Measurements from ENCODE around the gene SYT17. TPM values are rescaled to one million over a fixed set of nuclear protein-coding genes. Genes with fewer than 3 reads are reported as not detected.

The SYT17 gene
- total RNA-seq, 1 experiment from 2014 or later = 4.2 TPM

DNA sequence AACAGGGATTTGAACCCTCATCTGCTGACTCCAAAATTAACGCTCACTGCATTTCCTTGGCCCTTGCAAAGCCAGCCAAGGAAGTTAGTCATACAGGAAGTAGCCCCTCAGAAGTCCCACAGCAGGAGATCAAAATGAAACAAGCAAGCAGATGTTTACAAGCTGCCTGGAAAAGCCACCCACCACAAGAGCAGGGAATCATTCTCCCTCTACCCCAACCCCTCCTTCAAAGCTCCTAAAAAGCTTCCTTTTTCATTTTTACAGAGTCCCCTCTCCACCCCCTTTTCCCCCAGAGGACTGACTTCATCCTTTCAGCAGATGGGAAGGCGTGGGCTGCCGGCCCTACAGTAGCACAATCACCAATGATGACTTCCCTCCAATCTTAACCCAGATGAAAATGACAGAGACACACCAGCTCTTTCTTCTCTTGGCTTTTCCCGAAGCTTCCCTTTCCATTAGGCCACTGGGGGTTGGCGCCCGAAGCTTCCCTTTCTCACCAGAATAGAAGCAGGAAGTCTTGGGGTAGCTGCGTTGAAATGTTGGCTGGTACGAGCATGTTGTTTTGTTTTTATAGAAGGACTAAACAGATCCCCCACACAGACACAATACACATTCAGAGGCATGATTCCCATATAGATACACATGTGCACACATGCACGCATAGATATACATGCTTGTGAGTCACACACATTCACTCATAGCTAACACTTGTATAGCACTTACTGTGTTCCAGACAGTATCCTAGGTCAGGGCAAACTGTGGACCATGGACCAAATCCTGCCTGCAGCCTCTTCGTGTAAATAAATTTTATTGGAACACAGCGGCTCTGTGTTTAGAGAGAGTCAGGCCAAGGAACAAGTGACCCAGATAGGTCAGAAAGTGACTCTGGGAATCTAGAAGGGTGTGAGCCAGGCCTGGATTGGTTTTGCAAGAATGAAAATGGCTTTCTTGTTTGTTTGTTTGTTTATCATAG lies 36.9 kb upstream of the SYT17 start:
- DNase-seq = no peak
- Mint-ChIP-seq H3K27me3 (ENCODE audit: insufficient read depth, unreplicated experiment) (no peaks in the 10 kb centered on the region), H3K27ac (ENCODE audit: unreplicated experiment) (no peak overlapping the region), H3K36me3 (ENCODE audit: insufficient read depth, unreplicated experiment) (no peaks in the 10 kb centered on the region), H3K4me3 (ENCODE audit: unreplicated experiment) (no peak overlapping the region), H3K9me3 (ENCODE audit: unreplicated experiment) (no peaks in the 10 kb centered on the region), H3K4me1 (ENCODE audit: low read depth, unreplicated experiment) (peaks cover 8% of the 10 kb centered on the region)
- no TSS peak for BruUV-seq (replicated peaks)
- POLR2A ChIA-PET = no interaction called here
- no peaks in the 10 kb centered on the region for H3K27me3 ChIP-seq (replicated peaks; ENCODE audit: control insufficient read depth, insufficient read depth, low read length)
- no peak for TF ChIP-seq CTCF (IDR thresholded peaks at IDR 0.05; ENCODE audit: insufficient read depth in 1 of 2, low read depth in 1 of 2, low read length in 1 of 2, severe bottlenecking in 1 of 2, unreplicated experiment in 1 of 2)
- H3K4me1 ChIP-seq = peaks cover 10% of the 10 kb centered on the region
- no peaks in the 10 kb centered on the region for H3K36me3 ChIP-seq (ENCODE audit: control insufficient read depth, insufficient read depth, low read length)
- CTCF ChIA-PET = no interaction called here
- H3K4me3 ChIP-seq (ENCODE audit: low read depth, low read length) = no peak overlapping the region
- no peaks in the 10 kb centered on the region; the same call in 1 of the 2 replicates for H3K9me3 ChIP-seq
- intact Hi-C loops (cut with micrococcal nuclease; ENCODE audit: unreplicated experiment) = no loop called here

GRCh38 chr16:19131825-19132218 lies 36.2 kb upstream of the SYT17 start:
- no peak for TF ChIP-seq CTCF (IDR thresholded peaks at IDR 0.05; ENCODE audit: insufficient read depth in 1 of 2, low read depth in 1 of 2, low read length in 1 of 2, severe bottlenecking in 1 of 2, unreplicated experiment in 1 of 2)
- no TSS peak for BruUV-seq (replicated peaks)
- no peaks in the 10 kb centered on the region for H3K27me3 Mint-ChIP-seq (ENCODE audit: insufficient read depth, unreplicated experiment)
- H3K4me1 Mint-ChIP-seq (ENCODE audit: low read depth, unreplicated experiment) = peaks cover 11% of the 10 kb centered on the region
- H3K9me3 ChIP-seq = no peaks in the 10 kb centered on the region
- H3K27me3 ChIP-seq (replicated peaks; ENCODE audit: control insufficient read depth, insufficient read depth, low read length) = no peaks in the 10 kb centered on the region
- no peak overlapping the region for H3K4me3 Mint-ChIP-seq (ENCODE audit: unreplicated experiment)
- intact Hi-C loops (cut with micrococcal nuclease; ENCODE audit: unreplicated experiment) = no loop called here
- CTCF ChIA-PET = no interaction called here
- POLR2A ChIA-PET = no interaction called here
- H3K36me3 ChIP-seq (ENCODE audit: control insufficient read depth, insufficient read depth, low read length) = no peaks in the 10 kb centered on the region
- H3K9me3 Mint-ChIP-seq (ENCODE audit: unreplicated experiment) = no peaks in the 10 kb centered on the region
- DNase-seq = no peak
- no peaks in the 10 kb centered on the region for H3K36me3 Mint-ChIP-seq (ENCODE audit: insufficient read depth, unreplicated experiment)
- no peak overlapping the region for H3K4me3 ChIP-seq (ENCODE audit: low read depth, low read length)
- peaks cover 16% of the 10 kb centered on the region for H3K4me1 ChIP-seq
- no peak overlapping the region for H3K27ac Mint-ChIP-seq (ENCODE audit: unreplicated experiment)

GRCh38 chr16:19132255-19132654 lies 35.8 kb upstream of the SYT17 start:
- Histone ChIP-seq H3K4me1 (peaks cover 16% of the 10 kb centered on the region), H3K4me3 (ENCODE audit: low read depth, low read length) (no peak overlapping the region), H3K27me3 (replicated peaks; ENCODE audit: control insufficient read depth, insufficient read depth, low read length) (no peaks in the 10 kb centered on the region), H3K36me3 (ENCODE audit: control insufficient read depth, insufficient read depth, low read length) (no peaks in the 10 kb centered on the region), H3K9me3 (no peaks in the 10 kb centered on the region)
- H3K4me1 Mint-ChIP-seq (ENCODE audit: low read depth, unreplicated experiment) = peaks cover 11% of the 10 kb centered on the region
- ChIA-PET CTCF (no interaction called here), POLR2A (no interaction called here)
- H3K27ac Mint-ChIP-seq (ENCODE audit: unreplicated experiment) = no peak overlapping the region
- no peak for TF ChIP-seq CTCF (IDR thresholded peaks at IDR 0.05; ENCODE audit: insufficient read depth in 1 of 2, low read depth in 1 of 2, low read length in 1 of 2, severe bottlenecking in 1 of 2, unreplicated experiment in 1 of 2)
- no peaks in the 10 kb centered on the region for H3K9me3 Mint-ChIP-seq (ENCODE audit: unreplicated experiment)
- H3K27me3 Mint-ChIP-seq (ENCODE audit: insufficient read depth, unreplicated experiment) = no peaks in the 10 kb centered on the region
- intact Hi-C loops (cut with micrococcal nuclease; ENCODE audit: unreplicated experiment) = no loop called here
- H3K36me3 Mint-ChIP-seq (ENCODE audit: insufficient read depth, unreplicated experiment) = no peaks in the 10 kb centered on the region
- BruUV-seq (replicated peaks) = no TSS peak
- no peak overlapping the region for H3K4me3 Mint-ChIP-seq (ENCODE audit: unreplicated experiment)
- no peak for DNase-seq
